ENCODE measurements around the gene ISY1.
A peak's percentile ranks its signal among the peaks of the same experiment; 100 is the strongest.
"Not testable (repeated sequence)": the region's sequence is repeated elsewhere in the genome, so short reads cannot be mapped to it uniquely, and the experiment has no call there.

Gene ISY1

DNA sequence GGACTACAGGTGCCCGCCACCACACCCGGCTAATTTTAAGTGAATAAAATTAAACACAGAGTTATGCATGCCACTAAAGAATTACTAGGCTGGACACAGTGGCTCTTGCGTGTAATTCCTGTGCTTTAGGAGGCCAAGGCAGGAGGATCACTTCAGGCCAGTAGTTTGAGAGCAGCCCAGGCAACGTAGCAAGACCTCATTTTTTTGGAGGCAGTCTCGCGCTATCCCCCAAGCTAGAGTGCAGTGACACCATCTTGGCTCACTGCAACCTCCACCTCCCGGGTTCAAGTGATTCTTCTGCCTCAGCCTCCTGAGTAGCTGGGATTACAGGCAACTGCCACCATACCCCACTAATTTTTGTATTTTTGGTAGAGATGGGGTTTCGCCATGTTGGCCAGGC lies 4.7 kb upstream of the ISY1 start:
- not testable (repeated sequence) for DNase-seq

DNA sequence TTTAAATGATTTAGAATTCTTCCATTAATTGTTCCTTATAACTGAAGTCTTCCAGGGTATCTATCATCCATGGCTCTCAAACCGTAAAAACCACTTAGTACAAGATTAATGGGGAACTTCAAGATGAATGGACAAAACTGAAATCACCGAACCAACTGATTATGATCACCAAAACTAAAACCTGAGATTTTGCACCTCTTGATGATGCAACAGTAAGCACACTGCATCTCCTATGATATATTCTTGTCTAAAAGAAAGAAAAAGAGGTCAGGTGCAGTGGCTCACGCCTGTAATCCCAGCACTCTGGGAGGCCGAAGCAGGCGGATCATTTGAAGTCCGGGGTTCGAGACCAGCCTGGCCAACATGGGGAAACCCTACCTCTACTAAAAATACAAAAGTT lies 3.6 kb upstream of the ISY1 start:
- DNase-seq, result no peak

DNA sequence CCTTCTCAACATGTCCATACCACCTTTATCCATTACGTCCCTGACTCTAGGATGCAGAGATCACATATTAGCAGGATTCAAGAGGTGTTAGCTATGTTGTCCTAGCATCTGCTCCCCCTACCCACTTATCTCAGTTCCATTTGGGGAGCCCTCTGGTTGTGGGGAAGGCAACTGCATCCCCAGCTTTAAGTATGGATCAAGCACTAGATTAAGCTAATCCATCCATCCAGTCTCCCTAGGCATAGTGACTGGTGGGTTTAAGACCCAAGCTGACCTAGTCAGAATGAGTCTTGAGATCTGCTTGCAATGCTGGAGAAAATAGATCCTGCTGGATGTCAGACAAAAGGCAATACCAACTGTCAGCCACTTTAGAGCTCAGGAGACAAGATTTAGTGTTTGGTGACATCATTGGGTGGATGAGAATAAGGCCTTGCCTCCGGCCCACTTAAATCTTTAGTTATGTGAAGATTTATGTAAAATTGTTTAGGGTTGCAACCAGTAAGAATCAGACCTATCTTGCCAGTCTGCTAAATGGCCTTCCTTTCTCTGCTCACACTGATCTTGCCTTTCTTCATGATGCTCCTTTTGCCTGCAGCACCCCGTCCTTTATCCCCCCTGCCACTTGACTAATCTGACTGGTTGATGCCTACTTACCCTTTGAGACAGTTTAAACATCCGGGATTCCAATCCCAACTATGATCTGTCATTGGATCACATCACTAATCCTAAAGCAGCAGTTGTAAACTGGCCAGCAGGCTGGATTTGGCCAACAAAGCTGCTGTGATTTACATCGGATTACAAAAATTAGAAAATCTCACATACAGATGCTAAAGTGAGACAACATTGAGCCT lies 2.1 kb upstream of the ISY1 start:
- no peak for DNase-seq

DNA sequence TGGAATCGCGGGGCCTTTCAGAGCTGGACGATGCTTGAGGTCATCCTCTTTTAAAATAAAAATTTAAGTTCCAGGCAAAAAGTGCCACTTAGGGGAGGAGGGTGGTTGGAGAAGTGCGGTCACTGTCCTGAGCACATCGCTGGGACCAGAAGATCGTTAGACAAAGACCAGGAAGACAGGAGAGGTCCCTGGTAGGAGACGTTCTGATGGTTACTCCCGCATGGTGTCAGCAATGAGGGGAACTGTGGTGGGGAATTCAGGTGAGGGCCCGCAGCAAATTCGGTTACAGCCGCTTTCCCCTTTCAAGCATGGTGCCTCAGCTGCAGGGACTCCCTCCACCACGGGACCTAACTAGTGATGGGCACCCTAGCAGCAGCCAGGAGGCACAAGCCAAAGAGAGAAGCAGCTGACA lies 1.0 kb upstream of the ISY1 start:
- DNase-seq, result peak; percentile 41

DNA sequence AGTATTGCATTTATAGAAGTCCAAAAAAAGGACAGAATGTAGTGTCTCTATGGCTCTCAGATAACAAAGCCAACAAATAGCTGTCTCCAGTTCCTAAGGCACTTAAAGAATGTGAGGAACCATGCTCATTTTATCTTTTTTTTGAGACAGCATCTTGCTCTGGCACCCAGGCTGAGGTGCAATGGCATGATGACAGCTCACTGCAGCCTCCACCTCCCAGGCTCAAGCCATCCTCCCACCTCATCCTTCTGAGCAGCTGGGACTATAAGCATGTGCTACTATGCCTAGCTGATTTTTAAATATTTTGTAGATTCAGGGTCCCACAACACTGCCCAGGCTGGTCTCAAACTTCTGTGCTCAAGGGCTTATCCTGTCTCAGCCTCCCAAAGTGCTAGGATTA lies 16.1 kb downstream of the ISY1 start:
- DNase-seq, result no peak

DNA sequence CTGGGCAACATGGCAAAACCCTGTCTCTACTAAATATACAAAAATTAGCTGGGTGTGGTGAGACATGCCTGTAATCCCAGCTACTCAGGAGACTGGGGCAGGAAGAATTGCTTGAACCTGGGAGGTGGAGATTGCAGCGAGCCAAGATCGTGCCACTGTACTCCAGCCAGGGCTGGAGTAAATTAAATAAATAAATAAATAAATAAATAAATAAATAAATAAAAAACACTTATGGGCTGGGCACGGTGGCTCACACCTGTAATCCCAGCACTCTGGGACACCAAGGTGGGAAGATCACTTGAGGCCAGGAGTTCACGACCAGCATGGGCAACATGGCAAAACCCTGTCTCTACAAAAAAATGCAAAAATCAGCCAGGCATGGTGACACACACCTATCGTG lies 19.9 kb downstream of the ISY1 start:
- not testable (repeated sequence) for DNase-seq

DNA sequence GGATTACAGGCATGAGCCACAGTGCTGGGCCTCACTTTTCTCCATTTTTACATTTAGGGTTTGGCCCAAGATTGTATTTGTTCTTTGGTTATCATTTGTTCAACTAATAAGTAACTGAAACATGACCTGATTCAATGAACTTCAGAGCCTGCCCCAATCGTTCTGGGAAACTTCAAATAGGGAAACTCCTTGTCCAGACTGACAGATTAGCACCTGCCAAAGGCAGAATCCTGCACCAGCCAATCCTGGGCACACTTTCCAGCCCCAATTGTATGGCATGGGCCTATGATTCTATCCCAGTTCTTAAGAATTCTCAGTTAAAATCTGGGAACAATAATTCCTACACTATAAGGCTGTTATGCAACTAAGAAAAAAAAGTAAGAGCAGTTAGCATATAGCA lies 21.0 kb downstream of the ISY1 start:
- DNase-seq, result no peak

DNA sequence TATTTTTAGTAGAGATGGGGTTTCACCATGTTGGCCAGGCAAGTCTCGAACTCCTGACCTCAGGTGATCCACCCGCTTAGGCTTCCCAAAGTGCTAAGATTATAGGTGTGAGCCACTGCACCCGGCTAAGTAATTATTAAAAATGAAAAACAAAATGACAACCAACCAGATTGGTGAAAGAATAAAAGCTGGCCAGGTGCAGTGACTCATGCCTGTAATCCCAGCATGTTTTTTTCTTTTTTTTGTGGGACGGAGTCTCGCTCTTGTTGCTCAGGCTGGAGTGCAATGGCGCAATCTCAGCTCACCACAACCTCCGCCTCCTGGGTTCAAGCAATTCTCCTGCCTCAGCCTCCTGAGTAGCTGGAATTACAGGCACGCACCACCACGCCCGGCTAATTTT lies 24.6 kb downstream of the ISY1 start:
- not testable (repeated sequence) for DNase-seq

DNA sequence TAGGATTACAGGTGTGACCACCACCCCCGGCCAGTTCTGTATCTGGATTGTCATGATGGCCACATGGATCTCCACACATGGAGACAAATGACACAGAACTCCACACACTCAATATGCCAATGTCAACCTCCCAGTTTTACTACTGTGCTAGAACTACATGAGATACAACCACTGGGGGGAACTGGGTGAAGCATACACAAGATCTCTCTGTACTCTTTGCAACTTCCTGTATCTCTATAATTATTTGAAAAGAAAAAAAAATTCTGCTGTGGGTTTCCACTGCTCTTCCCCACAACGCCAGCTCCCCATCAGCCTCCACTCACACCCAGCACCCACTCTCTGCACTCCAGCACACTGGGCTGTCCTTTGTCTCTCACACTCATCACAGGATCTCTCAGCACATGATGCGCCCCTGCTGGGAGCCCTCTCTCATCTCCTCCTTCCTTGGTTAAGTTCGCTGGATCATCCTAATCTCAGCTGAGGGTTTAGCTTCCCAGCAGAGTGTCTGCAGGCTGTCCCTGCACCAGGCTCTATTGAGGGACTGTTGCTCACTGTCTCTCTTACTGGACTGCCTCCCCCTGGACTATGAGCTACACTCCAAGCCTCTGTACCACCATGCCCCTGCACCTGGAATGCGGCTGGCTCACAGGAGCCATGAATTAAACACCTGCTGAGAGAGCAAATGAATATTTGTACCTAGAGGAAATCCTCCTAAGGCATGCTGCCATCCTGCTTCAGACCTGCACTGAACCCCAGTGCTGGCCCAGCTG lies 28.6 kb downstream of the ISY1 start:
- DNase-seq, result no peak

DNA sequence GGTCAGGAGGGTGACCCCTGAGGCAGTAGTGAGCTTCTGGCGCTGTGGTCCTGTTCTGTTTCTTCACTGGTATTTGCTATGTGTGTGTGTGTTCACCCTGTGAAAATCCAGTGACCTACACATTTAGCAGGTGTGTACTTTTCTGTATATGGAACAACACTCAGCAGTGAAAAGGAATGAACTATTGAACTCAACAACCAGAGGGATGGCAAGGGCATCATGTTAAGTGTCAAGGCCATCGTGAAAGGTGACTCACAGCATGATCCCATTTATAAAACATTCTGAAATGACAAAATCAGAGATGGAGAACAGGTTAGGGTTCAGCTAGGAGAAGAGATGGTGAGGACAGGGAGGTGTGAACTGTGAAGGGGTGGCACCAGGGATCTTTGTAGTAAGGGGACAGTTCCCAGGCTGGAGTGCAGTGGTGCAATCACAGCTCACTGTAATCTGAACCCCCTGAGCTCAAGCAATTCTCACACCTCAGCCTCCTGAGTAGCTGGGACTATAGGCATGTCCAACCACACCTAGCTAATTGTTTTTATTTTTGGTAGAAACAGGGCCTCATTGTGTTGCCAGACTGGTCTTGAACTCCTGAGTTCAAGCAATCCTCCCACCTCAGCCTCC lies 29.3 kb downstream of the ISY1 start:
- DNase-seq, result no peak

- no peak for DNase-seq
Measured at GRCh38 chr3:129130291-129130813, 30.5 kb downstream of the ISY1 start.

GRCh38 chr3:129128357-129129155 lies 32.3 kb downstream of the ISY1 start:
- no peak for DNase-seq

DNA sequence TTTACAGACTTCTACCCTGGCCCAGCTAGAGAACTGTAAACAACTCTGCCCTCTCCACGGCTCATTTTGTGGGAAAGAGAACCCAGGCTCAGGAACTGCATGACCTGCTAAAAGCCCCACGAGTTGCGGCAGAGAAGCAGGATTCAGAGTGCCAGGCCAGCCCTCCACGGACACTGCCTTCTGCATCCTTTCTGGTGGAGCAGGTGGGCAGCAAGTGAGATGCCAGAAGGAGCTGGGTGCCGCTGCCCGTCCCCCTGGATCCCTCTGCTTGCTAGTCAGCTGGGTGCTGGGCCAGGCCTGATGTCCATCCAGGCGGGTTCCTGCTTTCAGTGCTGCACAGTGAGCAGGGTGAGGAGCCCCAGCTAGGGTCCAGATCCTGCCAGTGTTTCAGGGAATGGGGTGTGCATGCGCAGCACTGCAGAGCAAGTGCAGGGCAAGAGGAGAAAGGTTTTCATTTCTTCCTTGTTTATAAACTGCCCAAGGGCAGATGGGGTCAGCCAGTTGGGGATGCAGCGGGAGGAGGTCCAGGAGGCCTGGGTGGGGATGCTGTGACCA lies 34.1 kb downstream of the ISY1 start:
- DNase-seq, result no peak

- peak; percentile 29 for DNase-seq
Measured at GRCh38 chr3:129123314-129124060, 37.4 kb downstream of the ISY1 start.

- DNase-seq, result peak; percentile 16
Measured at GRCh38 chr3:129122412-129123011, 38.4 kb downstream of the ISY1 start.

GRCh38 chr3:129121792-129122411 lies 39.0 kb downstream of the ISY1 start, which contains the start of gene RAB43:
Gene RAB43, minus strand, starts transcription at chr3:129121804. Its CDS starts 315 bp downstream, at chr3:129121489.
- peak; percentile 92 for DNase-seq

DNA sequence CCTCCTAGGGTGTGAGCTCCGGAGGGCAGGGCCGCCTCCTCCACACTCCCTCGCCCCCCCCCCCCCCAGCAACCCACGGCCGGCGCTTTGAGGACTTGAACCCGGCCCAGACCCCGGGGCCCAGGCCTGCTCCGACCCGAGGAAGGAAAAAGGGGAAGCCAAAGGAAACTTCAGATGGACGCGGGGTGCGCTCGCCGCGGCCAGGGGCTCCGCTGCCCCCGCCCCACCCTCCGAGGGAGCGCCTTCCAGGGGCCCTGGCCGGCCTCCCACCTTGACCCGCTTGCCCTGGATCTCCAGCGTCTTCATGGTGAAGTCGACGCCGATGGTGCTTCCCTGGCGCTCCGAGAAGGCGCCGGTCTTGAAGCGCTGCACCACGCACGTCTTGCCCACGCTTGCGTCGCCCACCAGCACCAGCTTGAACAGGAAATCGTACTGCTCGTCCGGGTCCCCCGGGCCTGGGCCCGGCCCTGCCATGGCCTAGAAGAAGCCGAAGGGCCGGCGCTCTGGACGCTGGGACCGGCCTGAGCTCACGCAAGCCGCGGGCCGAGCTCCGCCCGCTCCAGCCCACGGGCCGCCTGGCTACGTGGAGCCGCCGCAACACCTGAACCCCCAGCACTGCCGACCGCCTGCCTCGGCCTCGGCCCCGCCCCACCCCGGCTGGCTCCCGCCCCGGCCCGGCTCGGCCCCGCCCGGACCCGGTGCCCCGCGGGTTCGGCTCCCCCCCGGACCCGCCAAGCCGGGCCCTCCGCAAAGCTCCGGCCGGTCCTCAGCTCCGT lies 39.7 kb downstream of the ISY1 start:
- no peak for DNase-seq

GRCh38 chr3:129120254-129121004 lies 40.4 kb downstream of the ISY1 start:
- peak; percentile 93 for DNase-seq
